Esophagus muscularis mucosa (tissue), 4 donors: ENCODE measurements around the gene PPM1M. TPM values are rescaled to one million over a fixed set of nuclear protein-coding genes. Genes with fewer than 3 reads are reported as not detected.

ENCODE experiments used
- DNase-seq: peaks from one replicate; pipeline ENCODE4 v3.0.0-alpha.2; 2017; ENCODE audit errors: extremely low spot score
- H3K27ac ChIP-seq, 4 donors: fragments of 200-600 bp; sonication (generic); replicated peaks in 1 of 4; 1 replicate in 3 of 4; 2 replicates in 1 of 4; pipeline ENCODE4 v1.5.1; 2016 to 2019; ENCODE audit warnings: mild to moderate bottlenecking in 1 of 4
- H3K27me3 ChIP-seq, 4 donors: fragments of 200-600 bp; sonication (generic); one replicate each; pipeline versions ENCODE4 v1.5.1 to v1.6.0; 2016 to 2019
- H3K36me3 ChIP-seq, 4 donors: fragments of 200-600 bp; sonication (generic); one replicate each; pipeline ENCODE4 v1.5.1; 2016 to 2019
- H3K4me1 ChIP-seq, 4 donors: fragments of 200-600 bp; sonication (generic); one replicate each; pipeline ENCODE4 v1.5.1; 2016 to 2019
- H3K4me3 ChIP-seq, 4 donors: fragments of 200-600 bp; sonication (generic); 1 replicate in 2 of 4; 2 replicates in 2 of 4; pipeline ENCODE4 v1.5.1; 2016 to 2019; ENCODE audit warnings: mild to moderate bottlenecking in 4 of 4, moderate library complexity in 1 of 4
- H3K9me3 ChIP-seq, 4 donors: fragments of 200-600 bp; sonication (generic); 1 replicate in 3 of 4; 2 replicates in 1 of 4; pipeline ENCODE4 v1.5.1; 2016 to 2019
- EP300 ChIP-seq: sonication (generic); formaldehyde crosslinking; IDR thresholded peaks from one replicate; pipeline ENCODE4 v1.6.1; 2017; ENCODE audit warnings: antibody characterized with exemption
- POLR2A ChIP-seq: fragments of 450-650 bp; IDR thresholded peaks from one replicate; pipeline ENCODE4 v1.6.1; 2017; ENCODE audit warnings: antibody characterized with exemption, moderate library complexity, mild to moderate bottlenecking, low read depth
- POLR2AphosphoS5 ChIP-seq, 2 donors: sonication (generic); formaldehyde crosslinking; IDR thresholded peaks; one replicate each; pipeline ENCODE4 v1.6.1; 2017; ENCODE audit warnings: antibody characterized with exemption in 2 of 2
- WGBS: methylation state at CpG from one replicate; pipeline ENCODE4 v1.1.5; 2018; 5-methylcytosine and 5-hydroxymethylcytosine counted together
- intact Hi-C: fragments of 100-400 bp; cut with DNase I; formaldehyde crosslinking; loops from one replicate; pipeline ENCODE4 v1.15.1; 2023
- total RNA-seq, 4 donors: library from RNA; depleted of rRNA; stranded (reverse); fragments of >200 nt; gene quantifications; one replicate each; pipeline versions ENCODE4 v1.1.0 to v1.2.1, GENCODE V29; 2016
- TF ChIP-seq, protein P1 (sequence below), 3 experiments: fragments of 200-600 bp in 2 of 3; fragments of 450-650 bp in 1 of 3; sonication (generic) in 2 of 3; IDR thresholded peaks; one replicate each; pipeline ENCODE4 v1.5.1; 2017 to 2019; ENCODE audit warnings: antibody characterized with exemption in 3 of 3, mild to moderate bottlenecking in 2 of 3, moderate library complexity in 1 of 3

Gene PPM1M
- total RNA-seq, 4 donors from 2014 or later = 24.1 to 35.7 (median 32.4) TPM

DNA sequence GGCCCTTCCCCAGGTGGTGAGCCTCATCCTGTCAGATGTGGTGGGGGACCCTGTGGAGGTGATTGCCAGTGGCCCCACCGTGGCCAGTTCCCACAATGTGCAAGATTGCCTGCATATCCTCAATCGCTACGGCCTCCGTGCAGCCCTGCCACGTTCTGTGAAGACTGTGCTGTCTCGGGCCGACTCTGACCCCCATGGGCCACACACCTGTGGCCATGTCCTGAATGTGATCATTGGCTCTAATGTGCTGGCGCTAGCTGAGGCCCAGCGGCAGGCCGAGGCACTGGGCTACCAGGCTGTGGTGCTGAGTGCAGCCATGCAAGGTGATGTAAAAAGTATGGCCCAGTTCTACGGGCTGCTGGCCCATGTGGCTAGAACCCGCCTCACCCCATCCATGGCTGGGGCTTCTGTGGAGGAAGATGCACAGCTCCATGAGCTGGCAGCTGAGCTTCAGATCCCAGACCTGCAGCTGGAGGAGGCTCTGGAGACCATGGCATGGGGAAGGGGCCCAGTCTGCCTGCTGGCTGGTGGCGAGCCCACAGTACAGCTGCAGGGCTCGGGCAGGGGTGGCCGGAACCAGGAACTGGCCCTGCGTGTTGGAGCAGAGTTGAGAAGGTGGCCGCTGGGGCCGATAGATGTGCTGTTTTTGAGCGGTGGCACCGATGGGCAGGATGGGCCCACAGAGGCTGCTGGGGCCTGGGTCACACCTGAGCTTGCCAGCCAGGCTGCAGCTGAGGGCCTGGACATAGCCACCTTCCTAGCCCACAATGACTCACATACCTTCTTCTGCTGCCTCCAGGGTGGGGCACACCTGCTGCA is 46.9 kb downstream of the PPM1M start:
- Histone ChIP-seq H3K36me3 (peaks cover 8 to 63% (median 36%) of the 10 kb centered on the region in 4 donors), H3K9me3 (no peaks in the 10 kb centered on the region), H3K4me3 (no peak overlapping the region), H3K4me1 (peaks cover 6 to 12% (median 9%) of the 10 kb centered on the region in 4 donors), H3K27ac (no peak overlapping the region), H3K27me3 (no peaks in the 10 kb centered on the region)
- 98% methylated on average over 10 of the region's 20 CpGs for WGBS
- no peak for TF ChIP-seq POLR2A
- TF ChIP-seq POLR2AphosphoS5 (IDR thresholded peaks at IDR 0.05) = no peak
- TF ChIP-seq EP300 = no peak
- TF ChIP-seq, protein P1, sequence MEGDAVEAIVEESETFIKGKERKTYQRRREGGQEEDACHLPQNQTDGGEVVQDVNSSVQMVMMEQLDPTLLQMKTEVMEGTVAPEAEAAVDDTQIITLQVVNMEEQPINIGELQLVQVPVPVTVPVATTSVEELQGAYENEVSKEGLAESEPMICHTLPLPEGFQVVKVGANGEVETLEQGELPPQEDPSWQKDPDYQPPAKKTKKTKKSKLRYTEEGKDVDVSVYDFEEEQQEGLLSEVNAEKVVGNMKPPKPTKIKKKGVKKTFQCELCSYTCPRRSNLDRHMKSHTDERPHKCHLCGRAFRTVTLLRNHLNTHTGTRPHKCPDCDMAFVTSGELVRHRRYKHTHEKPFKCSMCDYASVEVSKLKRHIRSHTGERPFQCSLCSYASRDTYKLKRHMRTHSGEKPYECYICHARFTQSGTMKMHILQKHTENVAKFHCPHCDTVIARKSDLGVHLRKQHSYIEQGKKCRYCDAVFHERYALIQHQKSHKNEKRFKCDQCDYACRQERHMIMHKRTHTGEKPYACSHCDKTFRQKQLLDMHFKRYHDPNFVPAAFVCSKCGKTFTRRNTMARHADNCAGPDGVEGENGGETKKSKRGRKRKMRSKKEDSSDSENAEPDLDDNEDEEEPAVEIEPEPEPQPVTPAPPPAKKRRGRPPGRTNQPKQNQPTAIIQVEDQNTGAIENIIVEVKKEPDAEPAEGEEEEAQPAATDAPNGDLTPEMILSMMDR (IDR thresholded peaks at IDR 0.05) = no peak
- intact Hi-C loops = no loop called here
- no peak for DNase-seq

DNA sequence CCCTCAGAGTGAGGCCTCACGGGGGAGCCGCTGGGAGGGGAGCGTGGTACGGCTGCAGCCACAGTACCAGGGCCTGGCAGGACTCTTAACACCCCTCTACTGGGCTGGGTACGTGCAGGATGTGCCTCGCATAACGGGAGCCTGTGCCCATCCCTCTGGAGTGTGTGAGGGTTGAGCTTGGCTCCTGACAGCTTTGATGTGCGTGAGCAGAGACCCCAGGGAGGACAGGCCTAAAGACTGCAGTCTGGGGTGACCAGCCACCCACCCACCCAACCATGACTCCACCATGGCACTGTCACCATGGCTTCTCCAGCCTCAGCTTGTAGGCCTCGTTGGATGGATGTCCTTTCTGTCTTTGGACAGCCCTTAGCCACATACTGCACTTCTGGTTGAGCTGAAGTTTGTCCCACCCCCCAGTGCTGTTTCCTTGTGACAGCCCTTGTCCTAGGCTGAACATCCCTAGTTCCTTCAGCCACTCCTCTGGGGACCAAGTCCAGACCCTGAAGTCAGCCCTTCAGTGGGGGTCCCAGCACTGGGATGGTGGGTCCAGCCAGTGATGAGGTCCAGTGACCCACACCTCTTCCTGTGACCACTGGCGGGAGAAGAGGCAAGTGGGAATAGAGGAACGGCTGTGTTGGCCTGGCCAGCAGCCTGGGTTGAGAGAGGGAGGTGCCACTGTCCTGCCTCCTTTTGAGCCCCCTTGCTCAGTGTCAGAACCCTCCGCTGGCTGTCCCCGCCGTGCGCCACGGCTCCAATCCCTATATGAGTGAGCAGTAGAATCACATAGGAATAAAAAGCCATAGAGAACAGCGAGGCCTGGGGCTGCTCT is 48.1 kb downstream of the PPM1M start:
- Histone ChIP-seq H3K27ac (no peak overlapping the region), H3K9me3 (no peaks in the 10 kb centered on the region), H3K27me3 (no peaks in the 10 kb centered on the region), H3K4me3 (no peak overlapping the region), H3K36me3 (peaks cover 8 to 63% (median 36%) of the 10 kb centered on the region in 4 donors), H3K4me1 (peaks cover 6 to 8% (median 6%) of the 10 kb centered on the region in 4 donors)
- 92% methylated on average over 17 of the region's 17 CpGs for whole genome bisulfite sequencing
- no peak for DNase-seq
- TF ChIP-seq POLR2AphosphoS5 (IDR thresholded peaks at IDR 0.05) (no peak), EP300 (no peak), POLR2A (no peak)
- TF ChIP-seq, protein P1 (IDR thresholded peaks at IDR 0.05) = no peak
- intact Hi-C loops = no loop called here

DNA sequence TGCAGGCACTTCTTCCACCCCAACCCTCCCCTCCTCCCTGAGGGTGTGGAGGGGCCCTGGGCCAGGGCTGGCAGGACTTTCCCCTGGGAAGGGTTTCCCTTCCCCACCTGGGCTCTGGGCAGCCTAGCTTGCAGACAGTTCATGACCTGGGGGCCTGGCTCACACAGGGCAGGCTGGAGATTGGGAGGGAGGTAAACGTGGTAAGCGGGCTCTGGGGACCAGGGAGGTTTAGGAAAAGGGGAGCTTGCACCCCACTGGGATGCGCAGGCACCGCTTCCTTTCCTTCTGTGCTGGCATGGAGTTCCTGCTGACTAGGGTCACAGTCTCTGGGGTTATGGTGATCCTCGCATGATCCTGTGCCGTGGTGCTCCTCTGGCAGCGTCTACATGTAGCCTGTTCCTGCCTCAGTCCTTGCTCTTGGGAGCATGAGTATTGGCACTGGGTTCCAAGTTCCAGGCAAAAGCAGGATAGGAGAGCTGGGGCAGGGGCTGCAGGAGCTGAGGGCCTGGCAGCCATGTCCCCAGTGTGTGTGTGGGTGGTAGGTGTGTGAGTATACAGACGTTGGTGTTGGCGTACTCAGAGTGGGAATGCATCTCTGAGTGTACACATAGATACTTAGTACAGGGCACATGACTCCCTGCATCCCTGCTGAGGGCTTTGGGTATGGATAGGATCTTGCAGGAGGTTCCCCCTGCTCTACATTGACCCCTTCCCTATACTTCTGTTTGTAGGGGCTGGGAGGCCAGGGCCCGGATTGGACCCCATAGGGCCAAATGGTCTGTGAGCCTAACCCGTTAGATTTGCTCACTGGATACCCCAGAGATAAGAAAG is 49.0 kb downstream of the PPM1M start:
- Histone ChIP-seq H3K27me3 (no peaks in the 10 kb centered on the region), H3K4me1 (peaks cover 0 to 9% (median 7%) of the 10 kb centered on the region in 4 donors), H3K27ac (no peak overlapping the region), H3K4me3 (no peak overlapping the region), H3K9me3 (no peaks in the 10 kb centered on the region), H3K36me3 (peaks cover 8 to 63% (median 36%) of the 10 kb centered on the region in 4 donors)
- TF ChIP-seq POLR2AphosphoS5 (IDR thresholded peaks at IDR 0.05) (no peak), EP300 (no peak), POLR2A (no peak)
- TF ChIP-seq, protein P1 (IDR thresholded peaks at IDR 0.05) = no peak
- intact Hi-C loops = no loop called here
- no peak for DNase-seq
- WGBS = 82% methylated on average over 11 of the region's 11 CpGs

DNA sequence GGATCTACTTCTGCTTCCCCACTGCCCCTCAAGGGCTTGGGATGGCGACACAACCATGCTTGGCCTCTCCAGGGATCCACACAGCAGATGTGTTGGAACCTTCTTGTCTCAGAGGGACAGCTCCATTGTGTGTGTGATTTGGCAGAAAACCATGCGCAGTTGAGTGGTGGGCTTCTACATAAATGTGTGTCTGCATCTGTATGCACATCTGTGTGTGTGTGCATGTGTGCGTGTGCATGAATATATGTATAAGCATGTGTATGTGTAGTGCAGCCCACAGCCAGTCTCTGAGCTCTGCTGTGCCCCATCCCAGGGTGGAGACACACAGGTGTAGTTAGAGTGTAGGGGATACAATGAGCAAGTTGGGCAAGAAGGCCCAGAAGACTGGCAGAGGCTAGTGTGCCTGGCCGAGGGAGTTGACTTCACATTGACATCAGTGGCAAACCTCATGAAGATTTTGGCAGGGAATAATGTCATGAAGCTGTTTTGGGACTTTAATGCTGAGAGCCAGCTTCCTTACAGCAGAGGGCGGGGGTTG is 50.2 kb downstream of the PPM1M start:
- H3K9me3 ChIP-seq = no peaks in the 10 kb centered on the region
- H3K27me3 ChIP-seq = no peaks in the 10 kb centered on the region
- DNase-seq = no peak
- WGBS = 92% methylated on average over 4 of the region's 5 CpGs
- peaks cover 5 to 17% (median 15%) of the 10 kb centered on the region in 4 donors for H3K4me1 ChIP-seq
- H3K36me3 ChIP-seq = peaks cover 8 to 59% (median 34%) of the 10 kb centered on the region in 4 donors
- no peak overlapping the region for H3K4me3 ChIP-seq
- TF ChIP-seq EP300 = no peak
- TF ChIP-seq POLR2AphosphoS5 (IDR thresholded peaks at IDR 0.05) = no peak
- no peak for TF ChIP-seq POLR2A
- intact Hi-C loops = no loop called here
- H3K27ac ChIP-seq = no peak overlapping the region
